OCI-M2 (cell line): ENCODE results near the gene CD300LF.

Experiments used
- DNase-seq: peaks from one replicate; lab custom pipeline; 2025; ENCODE audit not compliant: unreplicated experiment; lab: John Stamatoyannopoulos, UW

The CD300LF gene

GRCh38 chr17:74746376-74746775 is 33.7 kb upstream of the CD300LF start:
- no peak for DNase-seq

- DNase-seq = no peak
These were observed 32.9 kb upstream of the CD300LF start for GRCh38 chr17:74745548-74746177.

DNA sequence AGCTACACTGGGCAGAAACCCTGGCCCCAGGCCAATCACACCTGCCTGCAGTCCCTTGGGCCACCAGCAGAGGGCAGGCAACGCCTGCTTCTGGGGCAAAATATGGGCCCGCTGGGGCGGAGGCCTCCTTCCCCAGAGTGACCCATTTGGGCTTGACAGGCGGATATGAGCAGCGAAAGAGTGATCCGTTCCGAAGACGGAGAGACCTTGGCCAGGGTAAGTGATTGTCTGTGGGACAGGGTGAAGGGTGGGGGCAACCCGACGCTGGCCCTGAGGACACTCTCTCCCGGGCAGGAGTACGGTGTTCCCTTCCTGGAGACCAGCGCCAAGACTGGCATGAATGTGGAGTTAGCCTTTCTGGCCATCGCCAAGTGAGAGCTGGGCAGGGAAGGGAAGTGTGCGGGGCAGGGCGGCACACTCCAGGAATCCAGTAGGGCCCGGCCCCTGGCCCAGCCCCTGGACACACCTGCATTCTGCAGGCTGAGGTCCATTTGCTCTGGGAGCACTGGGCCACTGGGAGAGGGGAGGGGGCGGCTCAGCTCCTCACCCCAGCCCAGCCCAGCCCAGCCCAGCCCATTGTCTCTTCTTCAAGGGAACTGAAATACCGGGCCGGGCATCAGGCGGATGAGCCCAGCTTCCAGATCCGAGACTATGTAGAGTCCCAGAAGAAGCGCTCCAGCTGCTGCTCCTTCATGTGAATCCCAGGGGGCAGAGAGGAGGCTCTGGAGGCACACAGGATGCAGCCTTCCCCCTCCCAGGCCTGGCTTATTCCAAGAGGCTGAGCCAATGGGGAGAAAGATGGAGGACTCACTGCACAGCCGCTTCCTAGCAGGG is 32.2 kb upstream of the CD300LF start:
- DNase-seq = peak; percentile 9

GRCh38 chr17:74744349-74744713 is 31.6 kb upstream of the CD300LF start:
- no peak for DNase-seq

DNA sequence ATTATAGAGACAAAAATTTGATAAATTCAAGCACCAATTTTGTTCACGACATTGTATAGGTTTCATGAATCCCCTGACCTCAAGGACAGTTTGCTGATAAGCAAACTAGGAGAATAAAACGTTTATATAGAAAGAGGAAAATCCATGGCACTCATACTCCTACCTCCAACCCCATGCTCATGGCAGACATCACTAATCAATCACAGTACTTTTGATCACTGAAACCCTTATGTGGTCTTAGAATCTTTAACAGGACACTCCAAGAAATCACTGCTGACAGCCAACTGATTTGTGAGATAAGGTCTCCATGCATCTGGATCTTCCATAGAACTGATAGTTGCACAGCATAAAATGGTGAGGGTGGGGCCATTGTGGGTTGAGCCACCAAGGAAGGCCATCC is 31.0 kb upstream of the CD300LF start:
- no peak for DNase-seq

GRCh38 chr17:74742978-74743545 is 30.3 kb upstream of the CD300LF start:
- no peak for DNase-seq

DNA sequence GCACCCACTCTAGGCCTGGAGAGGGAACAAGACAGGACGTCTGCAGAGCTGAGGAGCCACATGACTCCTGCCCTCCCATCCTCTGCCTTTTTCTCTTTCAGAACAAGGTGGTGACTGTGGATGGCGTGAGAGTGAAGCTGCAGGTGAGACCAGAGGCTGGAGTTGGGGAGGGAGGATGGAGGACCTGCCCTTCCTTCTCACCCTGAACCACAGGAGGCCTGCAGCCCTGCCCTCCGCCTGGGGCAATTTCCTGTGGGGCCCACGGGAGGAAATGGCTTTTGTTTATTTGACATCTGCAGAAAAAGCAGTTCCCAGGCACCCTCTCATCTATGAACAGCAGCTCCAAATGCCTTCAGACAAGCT is 29.4 kb upstream of the CD300LF start:
- no peak for DNase-seq

GRCh38 chr17:74740641-74741387 is 28.1 kb upstream of the CD300LF start:
- DNase-seq = no peak

DNA sequence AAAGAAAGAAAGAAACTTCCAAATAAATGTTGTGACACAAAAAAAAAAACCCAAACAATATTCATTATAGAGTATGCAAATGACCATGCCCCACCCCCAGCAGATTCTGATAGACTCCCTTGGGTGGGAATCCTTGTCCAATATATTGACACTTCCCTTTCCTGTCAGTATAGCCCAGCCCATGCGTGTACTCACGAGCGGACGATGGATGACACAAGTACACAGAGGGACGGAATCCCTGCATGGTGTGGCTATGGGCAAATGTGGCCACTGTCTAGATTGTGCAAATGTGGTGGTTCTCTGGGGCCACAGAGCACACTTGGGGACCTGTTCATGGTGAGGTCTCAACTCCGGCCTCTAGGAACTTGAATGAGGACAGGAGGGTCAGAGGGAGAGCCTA is 27.4 kb upstream of the CD300LF start:
- DNase-seq = no peak

DNA sequence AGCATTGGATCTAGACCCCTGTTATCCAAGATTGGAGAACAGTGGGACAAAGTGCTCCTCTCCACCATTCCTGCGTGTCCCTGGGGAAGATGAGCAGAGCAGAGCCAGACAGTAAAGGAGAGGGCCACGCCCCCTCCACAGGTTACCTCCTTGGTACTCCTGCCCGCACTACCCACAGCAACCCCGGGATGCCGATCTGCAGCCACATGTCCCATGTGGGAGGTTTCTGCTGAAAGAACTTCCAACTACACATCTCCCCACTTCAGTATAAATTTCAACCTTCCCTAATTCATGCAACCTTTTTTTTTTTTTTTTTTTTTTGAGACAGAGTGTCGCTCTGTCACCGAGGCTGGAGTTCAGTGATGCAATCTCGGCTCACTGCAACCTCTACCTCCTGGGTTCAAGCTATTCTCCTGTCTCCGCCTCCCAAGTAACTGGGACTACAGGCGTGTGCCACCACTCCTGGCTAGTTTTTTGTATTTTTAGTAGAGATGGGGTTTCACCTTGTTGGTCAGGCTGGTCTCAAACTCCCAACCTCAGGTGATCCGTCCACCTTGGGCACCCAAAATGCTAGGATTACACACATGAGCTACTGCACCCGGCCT is 26.6 kb upstream of the CD300LF start:
- no peak for DNase-seq

DNA sequence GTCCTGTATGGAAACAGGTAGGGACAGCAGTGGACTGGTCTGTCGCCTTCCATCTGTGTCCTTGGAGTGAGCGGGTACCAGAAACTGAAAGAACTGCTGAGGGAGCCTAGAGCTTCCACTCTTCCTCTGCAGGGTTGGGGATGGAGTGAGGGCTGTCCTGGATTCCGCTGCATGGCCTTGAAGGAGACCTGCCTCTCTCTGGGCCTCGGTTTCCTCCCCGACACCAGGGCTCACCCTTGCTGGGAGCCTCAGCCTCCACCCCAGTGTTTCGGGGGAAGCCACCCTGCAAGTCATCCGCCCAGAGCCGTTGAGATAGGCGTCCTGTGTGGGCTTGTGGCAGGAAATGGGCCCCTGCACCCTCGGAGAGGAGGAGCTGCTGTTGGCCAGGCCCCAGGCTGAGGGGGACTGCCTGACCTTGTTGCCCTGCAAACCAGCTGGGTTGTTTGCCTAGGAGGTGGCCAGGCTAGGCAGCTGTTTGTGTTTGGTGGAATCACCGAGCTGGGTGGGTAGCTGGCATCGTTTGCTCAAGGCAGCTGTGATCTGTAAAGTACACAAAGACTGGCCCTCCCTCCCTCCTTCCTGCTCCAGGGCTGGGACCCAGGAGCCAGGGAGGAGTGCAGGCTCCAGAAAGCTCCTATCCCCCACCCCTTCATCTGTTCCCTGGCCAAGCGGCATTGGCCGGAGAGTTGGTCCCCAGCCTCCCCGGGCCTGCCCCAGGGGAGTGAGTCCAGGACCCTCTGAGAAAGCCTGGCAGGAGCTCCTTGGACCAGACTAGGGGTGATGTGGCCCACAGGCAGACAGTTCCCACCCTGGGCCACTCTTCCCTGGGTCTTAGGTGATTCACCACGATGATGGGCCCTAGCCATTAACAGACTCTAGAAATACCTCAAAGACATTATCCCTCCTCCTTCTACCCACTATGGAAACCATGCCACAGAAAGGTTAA is 25.6 kb upstream of the CD300LF start:
- no peak for DNase-seq

GRCh38 chr17:74737299-74738050 is 24.8 kb upstream of the CD300LF start:
- no peak for DNase-seq

DNA sequence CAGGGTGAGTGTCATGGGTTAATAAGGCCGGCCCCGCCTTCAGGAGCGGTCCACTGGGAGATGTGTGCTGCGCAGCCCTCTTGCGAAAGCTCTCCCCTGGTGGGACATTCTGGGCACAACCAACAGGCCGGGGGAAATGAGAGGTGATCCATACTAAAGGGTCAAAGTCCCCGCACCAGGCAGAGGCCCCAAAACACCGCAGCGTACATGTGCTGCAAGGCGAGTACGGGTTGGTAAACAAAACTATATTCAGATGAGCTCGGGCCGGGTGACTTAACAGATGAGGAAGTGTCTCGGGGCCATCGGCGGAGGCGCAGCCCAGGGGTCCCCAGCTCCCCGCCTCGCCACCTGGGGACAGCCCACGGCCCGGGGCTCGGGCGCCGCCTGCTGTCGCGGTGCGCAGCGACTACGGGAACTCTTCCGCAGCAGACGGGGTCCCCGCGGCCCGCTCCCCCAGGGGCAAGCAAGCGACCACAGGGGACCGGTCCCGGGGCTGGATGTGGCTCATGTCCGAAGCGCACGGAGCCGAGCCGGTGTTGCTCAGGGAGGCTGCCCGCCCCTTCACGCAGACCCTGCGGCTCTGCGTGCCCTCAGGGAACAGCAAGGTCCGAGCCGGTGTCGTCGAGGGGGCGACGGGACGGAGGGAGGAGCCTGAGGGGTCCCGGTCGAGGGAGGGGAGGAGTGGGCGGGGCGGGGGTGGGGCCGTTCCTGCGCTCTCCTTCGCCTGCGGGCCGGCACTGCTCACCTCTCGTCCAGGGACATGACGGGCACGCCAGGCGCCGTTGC is 24.0 kb upstream of the CD300LF start, which contains the start of gene RAB37:
RAB37 (plus strand) TSS at position 744 of the 786 bp plus-strand sequence; CDS start at position 761, 17 bp downstream.
- no peak for DNase-seq

- DNase-seq = no peak
These were observed 21.5 kb upstream of the CD300LF start for GRCh38 chr17:74734256-74734655.

- no peak for DNase-seq
These were observed 20.8 kb upstream of the CD300LF start for GRCh38 chr17:74733365-74734122.

GRCh38 chr17:74732042-74732867 is 19.5 kb upstream of the CD300LF start:
- DNase-seq = no peak

DNA sequence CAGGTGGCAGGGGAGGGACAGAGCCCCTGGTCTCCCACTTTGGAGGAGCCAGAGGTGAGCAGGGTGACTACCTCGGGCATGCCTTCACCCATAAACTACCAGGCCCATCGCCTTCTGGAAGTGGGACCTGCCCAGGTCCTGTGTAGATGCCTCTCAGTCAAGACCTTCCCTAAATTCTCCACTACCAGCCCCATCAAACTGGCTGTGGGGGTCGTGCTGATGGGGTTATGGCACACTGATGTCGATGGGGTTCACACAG is 18.6 kb upstream of the CD300LF start:
- no peak for DNase-seq
